Erythroblast (primary cell): ENCODE results near the gene MAST4.

ENCODE experiments used
- GATA1 ChIP-seq: IDR thresholded peaks from 2 replicates; pipeline ENCODE4 v1.6.1; 2011; ENCODE audit warnings: low read depth, mild to moderate bottlenecking, control low read depth, low read length, moderate library complexity
- POLR2A ChIP-seq: IDR thresholded peaks from 2 replicates; pipeline ENCODE4 v1.6.1; 2011; ENCODE audit warnings: mild to moderate bottlenecking, low read length

DNA sequence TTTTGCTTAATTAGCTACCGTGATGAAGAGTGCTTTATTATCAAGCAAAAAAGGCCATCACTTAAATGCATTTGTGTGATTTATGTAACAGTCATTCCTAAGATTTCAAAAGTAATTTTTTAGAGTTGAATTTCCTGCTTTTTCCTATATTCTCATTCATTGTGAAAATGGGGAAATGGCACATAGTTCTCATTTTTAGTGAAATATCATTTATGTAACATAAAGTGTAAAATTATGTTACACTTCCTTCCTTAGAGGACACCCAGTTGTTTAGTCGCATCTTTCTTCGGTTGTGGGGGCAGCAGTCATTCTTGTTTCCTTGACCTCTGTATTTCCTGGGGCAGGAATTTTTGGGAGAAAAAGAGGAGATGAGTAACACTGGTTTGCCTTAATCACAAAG is 142.8 kb downstream of the MAST4 start:
- TF ChIP-seq POLR2A = no peak
- TF ChIP-seq GATA1 = no peak
